GM21825 (cell line): ENCODE data around the gene HIC1.

Source experiments
- ATAC-seq: cut with Tn5 transposase; IDR thresholded peaks from one replicate; pipeline ENCODE4 v1.9.1; 2021; ENCODE audit warnings: mild to moderate bottlenecking, moderate library complexity; ENCODE audit not compliant: unreplicated experiment

HIC1 gene

DNA sequence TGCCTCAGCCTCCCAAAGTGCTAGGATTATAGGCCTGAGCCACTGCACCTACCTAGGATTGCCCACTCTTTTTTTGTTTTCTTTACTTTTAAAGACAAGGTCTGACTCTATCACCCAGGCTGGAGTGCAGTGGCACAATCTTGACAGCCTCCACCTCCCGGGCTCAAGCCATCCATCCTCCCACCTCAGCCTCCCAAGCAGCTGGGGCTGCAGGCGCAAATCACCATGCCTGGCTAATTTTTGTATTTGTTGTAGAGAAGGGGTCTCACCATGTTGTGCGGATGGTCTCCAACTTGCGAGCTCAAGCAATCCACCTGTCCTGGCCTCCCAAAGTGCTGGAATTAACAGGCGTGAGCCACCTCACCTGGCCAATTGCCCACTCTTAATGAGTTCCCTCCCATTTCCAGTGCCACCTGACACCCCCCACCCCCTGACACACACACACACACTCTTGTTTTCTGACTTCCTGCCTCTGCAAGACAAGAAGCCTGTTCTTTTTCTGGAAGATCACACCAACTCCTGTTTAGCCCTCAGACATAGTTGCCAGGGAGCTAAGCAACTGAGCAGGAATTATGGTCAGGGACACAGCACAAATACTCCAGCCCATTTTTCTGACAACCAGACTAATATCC is 10.5 kb upstream of the HIC1 start:
- no peak for ATAC-seq

GRCh38 chr17:2047590-2047989 is 7.3 kb upstream of the HIC1 start:
- no peak for ATAC-seq

DNA sequence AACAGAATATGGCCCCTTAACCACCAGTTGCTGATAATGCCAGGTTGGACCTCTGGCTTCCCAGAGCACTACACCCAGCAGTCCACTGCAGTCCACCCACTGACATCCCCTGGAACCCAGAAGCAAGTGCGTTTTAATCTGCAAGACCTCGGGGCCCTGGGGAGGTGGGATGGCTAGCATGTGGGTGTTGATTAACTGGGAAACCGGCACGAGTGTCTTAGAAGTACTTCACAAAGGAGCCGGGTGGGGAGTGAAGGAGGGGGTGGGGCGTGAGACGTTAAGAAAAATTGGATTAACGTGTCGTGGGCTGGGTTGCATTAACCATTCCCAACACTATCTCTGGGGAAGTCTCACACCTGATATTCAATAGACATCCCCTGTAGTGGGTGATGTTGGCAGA is 6.1 kb upstream of the HIC1 start:
- ATAC-seq = no peak

- peak; percentile 49 for ATAC-seq
Observed at GRCh38 chr17:2049333-2050299, 5.3 kb upstream of the HIC1 start.

- peak; percentile 4 for ATAC-seq
Observed at GRCh38 chr17:2050300-2051060, 4.4 kb upstream of the HIC1 start.

GRCh38 chr17:2051061-2051932 is 3.6 kb upstream of the HIC1 start:
- no peak for ATAC-seq

GRCh38 chr17:2051933-2052559 is 2.9 kb upstream of the HIC1 start:
- ATAC-seq = no peak

DNA sequence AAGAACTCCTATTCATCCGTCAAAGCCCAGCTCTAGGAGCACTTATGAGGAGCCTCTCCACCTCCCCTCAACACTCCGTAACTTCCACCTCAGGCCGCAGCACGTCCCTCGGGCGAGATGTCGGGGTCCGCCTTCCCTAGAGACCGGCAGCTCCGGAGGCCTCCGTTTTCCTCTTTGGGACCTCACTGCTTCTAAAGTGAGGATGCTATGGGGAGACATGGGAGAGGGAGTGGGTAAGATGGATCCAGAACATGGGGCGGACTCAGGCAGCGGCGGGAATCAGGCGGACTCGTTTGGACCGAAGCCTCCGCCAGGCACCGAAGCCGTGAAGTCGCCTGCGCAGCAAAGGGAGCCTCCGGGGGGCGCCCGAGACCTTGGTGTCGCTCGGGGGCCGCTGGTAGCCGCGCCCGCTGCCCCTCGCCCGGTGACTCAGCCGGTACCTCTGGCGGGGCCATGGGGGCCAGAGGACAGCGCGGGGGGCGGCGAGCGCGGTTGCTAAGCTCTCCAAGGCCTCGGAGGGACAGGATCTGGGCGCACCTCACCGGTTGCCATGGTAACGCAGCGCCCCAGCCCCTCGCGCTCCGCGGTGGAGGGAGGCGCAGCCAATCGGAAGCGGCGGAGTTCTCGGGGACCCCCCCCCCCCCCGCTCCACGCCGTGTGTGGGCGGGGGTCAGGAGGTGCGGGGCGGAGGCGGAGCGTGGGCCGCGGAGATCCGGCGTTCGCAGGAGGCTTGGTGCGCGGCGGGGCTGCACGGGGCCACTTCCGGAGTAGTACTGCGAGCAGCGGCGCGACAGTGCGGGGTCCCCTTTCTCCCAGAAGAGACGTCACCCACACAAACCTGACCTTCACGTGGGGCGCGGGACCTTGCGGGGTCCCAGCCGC is 1.3 kb upstream of the HIC1 start:
- no peak for ATAC-seq

GRCh38 chr17:2054262-2054511 is 716 bp upstream of the HIC1 start:
- ATAC-seq = no peak

DNA sequence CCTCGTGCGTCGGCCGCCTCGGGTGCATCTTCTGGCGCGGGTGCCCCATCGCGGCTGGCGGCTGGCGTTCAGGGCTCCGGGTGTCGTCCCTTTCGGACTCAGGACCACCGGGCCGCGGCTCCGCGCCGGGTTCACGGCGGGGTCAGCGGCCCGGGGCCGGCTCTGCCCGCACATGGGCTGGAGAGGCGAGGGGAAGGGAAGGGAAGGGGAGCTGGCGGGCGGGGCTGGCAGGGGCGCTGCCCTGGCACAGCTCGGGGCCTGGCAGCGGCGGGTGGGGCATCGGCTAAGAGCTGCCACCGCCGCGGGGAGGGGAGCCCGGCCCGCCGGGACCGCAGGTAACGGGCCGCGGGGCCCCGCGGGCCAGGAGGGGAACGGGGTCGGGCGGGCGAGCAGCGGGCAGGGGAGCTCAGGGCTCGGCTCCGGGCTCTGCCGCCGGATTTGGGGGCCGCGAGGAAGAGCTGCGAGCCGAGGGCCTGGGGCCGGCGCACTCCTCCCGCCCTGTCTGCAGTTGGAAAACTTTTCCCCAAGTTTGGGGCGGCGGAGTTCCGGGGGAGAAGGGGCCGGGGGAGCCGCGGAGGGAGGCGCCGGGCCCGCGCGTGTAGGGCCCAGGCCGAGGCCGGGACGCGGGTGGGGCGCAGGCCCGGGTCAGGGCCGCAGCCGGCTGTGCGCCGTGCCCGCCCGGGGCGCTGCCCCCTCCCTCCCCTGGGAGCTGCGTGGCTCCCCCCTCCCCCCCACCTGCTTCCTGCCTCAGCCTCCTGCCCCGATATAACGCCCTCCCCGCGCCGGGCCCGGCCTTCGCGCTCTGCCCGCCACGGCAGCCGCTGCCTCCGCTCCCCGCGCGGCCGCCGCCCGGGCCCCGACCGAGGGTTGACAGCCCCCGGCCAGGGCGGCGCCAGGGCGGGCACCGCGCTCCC is 646 bp downstream of the HIC1 start:
- no peak for ATAC-seq

DNA sequence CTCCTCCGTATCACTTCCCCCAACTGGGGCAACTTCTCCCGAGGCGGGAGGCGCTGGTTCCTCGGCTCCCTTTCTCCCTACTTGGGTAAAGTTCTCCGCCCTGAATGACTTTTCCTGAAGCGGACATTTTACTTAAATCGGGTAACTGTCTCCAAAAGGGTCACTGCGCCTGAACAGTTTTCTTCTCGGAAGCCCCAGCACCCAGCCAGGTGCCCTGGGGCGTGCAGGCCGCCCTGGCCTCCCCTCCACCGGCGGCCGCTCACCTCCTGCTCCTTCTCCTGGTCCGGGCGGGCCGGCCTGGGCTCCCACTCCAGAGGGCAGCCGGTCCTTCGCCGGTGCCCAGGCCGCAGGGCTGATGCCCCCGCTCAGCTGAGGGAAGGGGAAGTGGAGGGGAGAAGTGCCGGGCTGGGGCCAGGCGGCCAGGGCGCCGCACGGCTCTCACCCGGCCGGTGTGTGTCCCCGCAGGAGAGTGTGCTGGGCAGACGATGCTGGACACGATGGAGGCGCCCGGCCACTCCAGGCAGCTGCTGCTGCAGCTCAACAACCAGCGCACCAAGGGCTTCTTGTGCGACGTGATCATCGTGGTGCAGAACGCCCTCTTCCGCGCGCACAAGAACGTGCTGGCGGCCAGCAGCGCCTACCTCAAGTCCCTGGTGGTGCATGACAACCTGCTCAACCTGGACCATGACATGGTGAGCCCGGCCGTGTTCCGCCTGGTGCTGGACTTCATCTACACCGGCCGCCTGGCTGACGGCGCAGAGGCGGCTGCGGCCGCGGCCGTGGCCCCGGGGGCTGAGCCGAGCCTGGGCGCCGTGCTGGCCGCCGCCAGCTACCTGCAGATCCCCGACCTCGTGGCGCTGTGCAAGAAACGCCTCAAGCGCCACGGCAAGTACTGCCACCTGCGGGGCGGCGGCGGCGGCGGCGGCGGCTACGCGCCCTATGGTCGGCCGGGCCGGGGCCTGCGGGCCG is 1.6 kb downstream of the HIC1 start:
- no peak for ATAC-seq

GRCh38 chr17:2057175-2057759 is 2.4 kb downstream of the HIC1 start:
- ATAC-seq = no peak

GRCh38 chr17:2057760-2058585 is 3.1 kb downstream of the HIC1 start:
- no peak for ATAC-seq

GRCh38 chr17:2058586-2059546 is 4.0 kb downstream of the HIC1 start:
- no peak for ATAC-seq
